ENCODE results near the gene DENND1A. TPM values are rescaled to one million over a fixed set of nuclear protein-coding genes. Genes with fewer than 3 reads are reported as not detected.
"Not testable (repeated sequence)": the region's sequence is repeated elsewhere in the genome, so short reads cannot be mapped to it uniquely, and the experiment has no call there.

Gene DENND1A
- total and polyA plus RNA-seq, 5 experiments from 2014 or later, result 2.6 to 14.3 (median 5.3) TPM

DNA sequence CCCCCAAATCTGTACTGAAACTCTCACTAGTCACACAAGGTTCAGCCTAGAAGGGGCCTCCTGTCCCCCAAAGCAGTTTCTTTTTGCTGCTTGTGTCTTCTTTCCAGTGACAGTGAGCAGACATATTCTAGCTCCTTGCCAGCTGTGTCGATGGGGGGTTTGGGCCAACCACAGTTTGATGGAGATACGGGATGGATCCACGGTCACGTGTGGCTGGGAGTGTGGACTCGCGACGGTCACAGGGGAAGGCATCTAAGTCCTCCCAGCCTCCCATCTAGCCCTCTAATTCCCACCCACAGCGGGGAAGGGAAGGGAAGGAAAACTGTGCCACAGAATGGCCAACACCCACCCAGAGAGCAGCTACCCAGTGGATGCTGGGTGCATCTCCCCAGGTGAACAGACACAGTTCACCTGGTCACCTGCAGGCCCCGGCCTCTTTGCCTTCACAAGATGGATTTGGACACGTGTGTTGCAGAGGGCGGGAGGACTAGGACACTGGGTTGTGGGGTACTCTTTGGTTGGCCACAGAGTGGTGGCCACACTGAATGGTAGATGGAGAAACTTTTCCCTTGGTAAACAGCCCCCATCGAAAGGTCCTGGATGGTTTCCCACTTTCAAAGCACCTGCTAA is 519.5 kb downstream of the DENND1A start:
- H3K27me3 Mint-ChIP-seq, result no peaks in the 10 kb centered on the region
- DNase-seq, result no peak
- no peaks in the 10 kb centered on the region for H3K9me3 Mint-ChIP-seq
- no peak for ATAC-seq
- no peak overlapping the region for H3K4me3 Mint-ChIP-seq
- no peak overlapping the region for H3K27ac Mint-ChIP-seq
- H3K36me3 Mint-ChIP-seq, result peaks cover 0 to 9% (median 0%) of the 10 kb centered on the region in 3 donors
- peaks cover 9 to 17% (median 13%) of the 10 kb centered on the region in 4 donors for H3K4me1 Mint-ChIP-seq
- POLR2A ChIA-PET, result no interaction called here

DNA sequence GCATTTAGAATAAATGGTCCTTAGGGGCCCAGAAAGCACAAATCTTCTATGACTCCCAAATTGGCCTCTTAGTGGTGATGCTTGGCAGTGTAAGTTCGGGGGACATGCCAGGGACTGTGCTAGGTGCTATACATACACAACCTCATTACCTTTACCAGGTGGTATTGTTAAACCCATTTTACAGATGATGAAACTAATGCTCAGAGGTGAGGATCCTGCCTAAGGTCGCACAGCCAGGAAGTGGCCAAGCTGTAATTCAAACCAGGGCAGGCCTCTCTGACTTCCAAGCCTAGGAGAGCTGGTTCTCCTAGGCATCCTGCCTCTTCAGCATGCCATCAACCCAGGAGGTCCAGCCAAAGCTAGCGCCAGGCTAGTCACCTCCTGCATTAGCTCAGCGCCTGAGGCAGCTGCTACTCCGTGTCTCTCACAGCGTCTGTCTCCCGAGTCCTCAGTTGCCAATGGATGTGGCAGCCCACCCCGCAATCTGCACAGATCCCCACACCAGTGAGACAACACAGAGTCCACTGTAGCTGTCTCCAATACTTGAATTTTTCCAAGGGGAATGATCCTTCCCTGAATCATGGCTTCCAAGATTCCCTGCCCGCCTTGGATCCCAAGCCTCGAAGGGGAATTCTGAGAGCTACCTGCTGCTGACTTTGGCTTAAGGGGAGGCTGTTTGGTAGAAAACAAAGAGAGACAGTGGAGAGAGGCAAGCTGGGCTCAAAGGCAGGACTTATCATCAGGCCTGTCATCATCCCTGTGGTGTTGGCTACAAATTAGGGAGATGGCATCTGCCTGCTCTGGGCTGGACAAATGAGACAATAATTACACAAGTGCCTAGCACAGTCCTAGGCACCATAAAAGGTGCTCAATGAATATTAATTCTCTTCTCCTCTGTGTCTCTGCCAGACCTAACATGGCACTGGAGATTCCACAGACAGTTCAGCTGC is 521.3 kb downstream of the DENND1A start:
- Mint-ChIP-seq H3K36me3 (peaks cover 0 to 5% (median 0%) of the 10 kb centered on the region in 3 donors), H3K27me3 (no peaks in the 10 kb centered on the region), H3K4me1 (peaks cover 9 to 17% (median 11%) of the 10 kb centered on the region in 4 donors), H3K4me3 (no peak overlapping the region), H3K27ac (peak overlapping the region in 2 of 10 donors; percentile 49 to 67), H3K9me3 (no peaks in the 10 kb centered on the region)
- ATAC-seq (no peak), DNase-seq (no peak)
- POLR2A ChIA-PET, result no interaction called here

DNA sequence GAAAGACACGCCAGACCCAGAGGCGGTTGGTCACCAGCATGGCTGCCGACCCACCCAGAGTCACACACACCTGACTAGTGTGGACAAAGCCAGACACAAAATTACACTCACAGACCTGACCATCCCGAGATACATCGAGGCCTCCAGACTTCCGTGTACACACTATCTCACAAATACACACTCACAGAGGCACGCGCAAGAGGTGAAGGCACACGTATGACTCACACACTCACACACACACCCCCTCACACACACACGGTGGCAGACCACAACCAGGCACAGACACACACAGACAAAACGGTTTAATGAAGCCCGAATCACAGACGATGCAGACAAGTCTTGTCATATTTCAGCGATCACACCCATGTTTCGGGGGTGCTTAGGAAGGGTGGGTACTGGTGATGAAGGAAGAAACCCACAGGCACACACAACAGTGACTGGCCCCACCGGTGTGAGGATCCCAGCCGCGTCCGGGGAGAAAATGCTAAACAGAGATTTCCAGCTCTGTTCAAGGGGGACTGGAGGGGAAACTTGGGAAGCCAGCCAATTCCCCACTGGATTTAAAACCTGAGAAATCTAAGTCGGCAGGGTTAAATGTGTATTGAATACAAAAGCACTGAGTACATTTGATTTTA is 522.6 kb downstream of the DENND1A start:
- POLR2A ChIA-PET, result no interaction called here
- no peak for DNase-seq
- Mint-ChIP-seq H3K4me1 (peaks cover 9 to 17% (median 11%) of the 10 kb centered on the region in 4 donors), H3K27ac (peak overlapping the region in 1 of 10 donors; percentile 2), H3K36me3 (peaks cover 0 to 5% (median 0%) of the 10 kb centered on the region in 3 donors), H3K4me3 (no peak overlapping the region), H3K9me3 (no peaks in the 10 kb centered on the region), H3K27me3 (no peaks in the 10 kb centered on the region)
- no peak for ATAC-seq

DNA sequence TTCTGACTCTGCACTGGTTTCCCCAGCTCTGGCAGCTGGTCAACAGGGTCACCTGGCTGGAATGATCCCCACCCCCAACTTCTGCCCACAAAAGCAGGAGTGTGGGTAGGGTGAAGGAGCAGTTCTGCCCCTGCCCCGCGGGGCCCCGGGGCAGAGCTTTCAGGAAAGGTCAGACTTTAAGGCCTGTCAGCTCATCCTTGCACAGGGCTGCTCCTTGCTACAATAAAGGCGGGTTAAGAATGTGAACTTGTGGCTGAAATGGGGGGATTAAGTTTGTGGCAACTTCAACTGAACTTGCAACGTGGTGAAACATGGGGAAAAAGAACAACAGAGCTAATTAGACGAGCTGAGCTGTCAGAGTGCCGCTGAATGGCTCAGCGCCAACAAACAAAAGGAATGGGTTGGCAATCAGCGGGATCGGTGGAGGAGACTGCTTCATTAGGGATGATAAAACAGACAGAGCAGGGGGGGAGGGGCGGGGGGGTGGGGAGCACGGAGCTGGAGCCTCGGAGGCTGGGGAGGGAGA is 523.2 kb downstream of the DENND1A start:
- H3K4me3 Mint-ChIP-seq, result no peak overlapping the region
- peak overlapping the region in 6 of 10 donors; percentile 37 to 75 (median 60) for H3K27ac Mint-ChIP-seq
- H3K4me1 Mint-ChIP-seq, result peaks cover 9 to 17% (median 11%) of the 10 kb centered on the region in 4 donors
- H3K27me3 Mint-ChIP-seq, result no peaks in the 10 kb centered on the region
- no peaks in the 10 kb centered on the region for H3K9me3 Mint-ChIP-seq
- no peaks in the 10 kb centered on the region for H3K36me3 Mint-ChIP-seq
- ATAC-seq (no peak), DNase-seq (no peak)
- POLR2A ChIA-PET, result no interaction called here

DNA sequence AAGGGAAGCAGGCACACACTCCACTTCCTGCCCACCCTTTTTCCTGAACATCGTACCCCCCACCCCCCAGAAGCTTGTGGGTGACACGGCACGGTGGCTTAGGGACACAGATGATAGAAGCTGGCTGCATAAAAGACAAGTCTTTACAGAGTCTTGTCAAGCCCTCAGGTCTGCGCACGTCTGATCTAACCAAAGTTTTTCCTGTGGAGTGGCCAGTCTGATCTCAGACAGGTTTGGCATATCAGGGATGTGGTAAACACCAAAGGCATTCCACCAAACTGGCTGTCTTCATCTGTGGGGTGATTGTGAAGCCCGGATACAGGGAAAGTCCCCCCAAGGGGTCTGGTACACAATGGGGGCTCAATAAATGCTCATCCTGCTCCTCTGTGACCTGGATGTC is 523.9 kb downstream of the DENND1A start:
- POLR2A ChIA-PET, result interaction anchor here (0.6 kb wide), 1 partner anchor 31 kb away, joined by 4 read pairs; no protein-coding TSS in a partner anchor
- H3K9me3 Mint-ChIP-seq, result no peaks in the 10 kb centered on the region
- H3K27me3 Mint-ChIP-seq, result no peaks in the 10 kb centered on the region
- no peak for DNase-seq
- no peaks in the 10 kb centered on the region for H3K36me3 Mint-ChIP-seq
- peaks cover 9 to 17% (median 11%) of the 10 kb centered on the region in 4 donors for H3K4me1 Mint-ChIP-seq
- peak overlapping the region in 6 of 10 donors; percentile 38 to 75 (median 58) for H3K27ac Mint-ChIP-seq
- no peak for ATAC-seq
- no peak overlapping the region for H3K4me3 Mint-ChIP-seq

DNA sequence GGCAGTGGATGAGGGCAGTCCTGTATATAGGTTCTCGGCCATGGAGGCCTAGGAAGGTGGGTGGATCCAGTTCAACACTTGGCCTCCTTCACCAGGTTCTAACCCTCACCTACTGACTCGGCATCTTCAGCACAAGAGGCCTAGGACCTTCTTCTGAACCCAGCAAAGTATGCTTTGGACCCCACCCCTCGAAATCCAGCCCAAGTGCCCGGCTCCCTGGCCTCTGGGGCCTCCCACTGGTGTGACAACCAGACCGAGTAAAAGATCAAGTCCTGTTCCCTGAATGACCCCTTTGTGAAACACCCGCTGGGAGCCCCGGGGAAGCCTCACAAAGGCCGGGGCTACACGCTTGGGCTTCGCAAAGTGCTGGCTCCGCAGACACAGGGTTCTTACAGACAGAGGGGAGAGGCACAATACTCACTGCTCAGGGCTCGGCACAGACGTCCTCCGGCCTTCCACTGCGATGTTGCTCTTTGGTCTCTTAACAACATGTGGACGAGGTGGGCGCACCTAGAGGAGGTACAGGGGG is 526.9 kb downstream of the DENND1A start:
- Mint-ChIP-seq H3K27me3 (no peaks in the 10 kb centered on the region), H3K4me3 (no peak overlapping the region), H3K4me1 (peaks cover 9 to 17% (median 10%) of the 10 kb centered on the region in 4 donors), H3K36me3 (no peaks in the 10 kb centered on the region), H3K27ac (peak overlapping the region in 3 of 10 donors; percentile 29 to 44 (median 41)), H3K9me3 (no peaks in the 10 kb centered on the region)
- POLR2A ChIA-PET, result no interaction called here
- ATAC-seq (no peak), DNase-seq (no peak)

DNA sequence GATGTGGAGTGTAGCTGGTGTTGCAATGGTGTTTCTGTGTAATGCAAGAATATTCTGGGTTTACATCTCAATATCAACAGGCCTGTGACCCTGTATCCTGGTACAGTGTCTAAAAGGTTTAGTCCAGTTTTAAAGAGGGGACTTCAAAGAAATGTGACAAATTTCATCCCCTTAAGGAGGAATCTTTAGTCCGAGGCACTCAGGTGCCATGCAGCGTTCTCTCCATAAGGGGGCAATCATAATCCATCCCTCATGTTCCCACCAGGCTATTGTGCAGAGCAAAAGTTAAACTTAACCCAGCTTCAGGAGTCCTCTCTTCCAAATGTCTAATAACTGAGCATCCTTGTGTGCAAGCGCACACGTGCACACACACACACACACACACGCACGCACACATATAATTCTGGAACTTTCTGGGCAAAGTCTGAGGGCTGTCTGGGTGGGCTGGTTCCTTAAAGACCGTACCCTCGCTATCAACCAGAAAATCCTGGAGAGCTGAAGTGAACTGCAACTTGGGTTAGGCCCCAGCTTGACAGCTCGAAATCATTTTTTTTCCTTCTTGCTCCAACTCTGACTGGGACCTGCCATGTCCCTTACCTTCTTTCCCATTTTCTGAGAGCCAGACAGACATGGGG is 527.9 kb downstream of the DENND1A start:
- peaks cover 6 to 11% (median 9%) of the 10 kb centered on the region in 4 donors for H3K4me1 Mint-ChIP-seq
- no peak overlapping the region for H3K27ac Mint-ChIP-seq
- H3K9me3 Mint-ChIP-seq, result no peaks in the 10 kb centered on the region
- POLR2A ChIA-PET, result no interaction called here
- peaks cover 0 to 2% (median 0%) of the 10 kb centered on the region in 3 donors for H3K36me3 Mint-ChIP-seq
- ATAC-seq (no peak), DNase-seq (peak in 2 of 10 donors; percentile 12 to 15)
- H3K27me3 Mint-ChIP-seq, result no peaks in the 10 kb centered on the region
- H3K4me3 Mint-ChIP-seq, result no peak overlapping the region

DNA sequence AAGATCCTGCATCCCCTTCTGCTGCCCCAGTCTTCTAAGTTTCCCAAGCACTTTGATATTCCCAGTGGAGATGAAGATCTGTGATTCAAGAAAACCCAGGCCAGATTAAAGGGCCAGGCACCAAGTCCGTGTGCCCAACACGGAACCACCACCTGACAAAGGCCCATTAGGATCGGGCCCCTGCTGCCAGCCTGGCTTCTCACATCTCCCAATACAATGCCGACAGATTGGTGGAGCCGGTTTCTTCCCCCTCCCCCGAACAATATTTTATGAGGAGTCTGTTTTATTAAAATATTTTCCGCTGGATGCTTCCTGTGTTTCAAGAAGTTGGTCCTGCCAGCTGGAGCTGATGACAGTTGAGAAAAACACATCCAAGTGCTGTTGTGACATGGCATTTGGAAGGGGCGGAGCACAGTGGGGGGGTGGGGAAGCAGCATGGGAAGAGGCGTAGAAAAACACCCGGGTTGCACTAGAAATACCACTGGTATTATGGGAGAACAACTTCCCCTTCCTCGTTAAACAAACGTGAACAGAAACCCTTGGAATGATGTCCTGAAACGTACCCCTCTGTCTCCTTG is 528.9 kb downstream of the DENND1A start:
- Mint-ChIP-seq H3K4me1 (peaks cover 0 to under 1% (median under 1%) of the 10 kb centered on the region in 4 donors), H3K27me3 (no peaks in the 10 kb centered on the region), H3K36me3 (peaks cover 0 to 2% (median 0%) of the 10 kb centered on the region in 3 donors), H3K27ac (peak overlapping the region in 2 of 10 donors; percentile 28 to 40), H3K9me3 (no peaks in the 10 kb centered on the region), H3K4me3 (no peak overlapping the region)
- POLR2A ChIA-PET, result no interaction called here
- DNase-seq, result no peak
- ATAC-seq, result no peak

DNA sequence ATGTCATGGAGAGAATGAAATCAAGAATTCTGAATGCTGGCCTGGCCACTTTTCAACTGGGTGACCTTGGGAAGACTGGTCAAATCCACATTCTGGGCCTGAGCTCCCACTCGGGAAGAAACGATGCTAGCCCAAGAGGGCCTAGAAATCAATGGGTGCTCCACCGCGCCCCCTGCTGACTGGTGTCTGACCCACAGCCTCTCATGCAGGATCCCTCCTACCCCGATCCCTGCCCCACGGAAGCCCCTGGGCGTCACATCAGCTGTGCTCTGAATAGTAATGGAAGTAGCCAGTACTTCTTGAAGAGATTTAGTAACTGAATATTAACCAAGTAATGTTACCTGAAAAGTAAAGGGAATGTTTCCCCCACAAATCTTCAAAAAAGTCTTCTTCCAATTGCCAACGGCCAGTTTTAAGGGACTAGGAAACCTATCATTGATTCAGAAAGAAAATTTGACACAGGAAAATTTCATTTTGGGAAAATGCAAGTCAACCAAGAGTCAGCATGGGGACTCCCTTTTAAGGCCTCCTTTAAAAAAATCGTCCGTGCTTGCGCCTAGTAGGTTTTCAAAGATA is 530.0 kb downstream of the DENND1A start:
- H3K4me3 Mint-ChIP-seq, result no peak overlapping the region
- no peak for ATAC-seq
- peak overlapping the region in 1 of 10 donors; percentile 69 for H3K27ac Mint-ChIP-seq
- no peaks in the 10 kb centered on the region for H3K9me3 Mint-ChIP-seq
- DNase-seq, result no peak
- POLR2A ChIA-PET, result no interaction called here
- H3K36me3 Mint-ChIP-seq, result peaks cover 0 to 4% (median under 1%) of the 10 kb centered on the region in 3 donors
- no peaks in the 10 kb centered on the region for H3K27me3 Mint-ChIP-seq
- H3K4me1 Mint-ChIP-seq, result peaks cover 0 to under 1% (median 0%) of the 10 kb centered on the region in 4 donors

DNA sequence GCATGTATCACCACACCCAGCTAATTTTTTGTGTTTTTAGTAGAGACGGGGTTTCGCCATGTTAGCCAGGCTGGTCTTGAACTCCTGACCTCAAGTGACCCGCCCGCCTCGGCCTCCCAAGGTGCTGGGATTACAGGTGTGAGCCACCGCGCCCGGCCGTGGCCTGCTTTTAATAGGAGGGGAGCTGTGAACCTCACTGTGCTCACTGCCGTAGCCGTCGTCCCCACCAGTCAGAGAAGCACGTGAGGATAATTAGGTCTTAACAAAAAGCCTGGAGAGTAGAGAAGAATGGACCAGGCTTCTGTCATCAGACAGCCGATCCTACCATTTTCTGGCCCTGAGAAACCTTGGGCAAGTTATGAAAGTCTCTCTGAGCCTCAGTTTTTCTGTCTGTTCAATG is 531.0 kb downstream of the DENND1A start:
- H3K9me3 Mint-ChIP-seq, H3K4me3 Mint-ChIP-seq, DNase-seq, H3K27ac Mint-ChIP-seq, POLR2A ChIA-PET, H3K4me1 Mint-ChIP-seq, H3K36me3 Mint-ChIP-seq, H3K27me3 Mint-ChIP-seq, ATAC-seq: not testable (repeated sequence)

DNA sequence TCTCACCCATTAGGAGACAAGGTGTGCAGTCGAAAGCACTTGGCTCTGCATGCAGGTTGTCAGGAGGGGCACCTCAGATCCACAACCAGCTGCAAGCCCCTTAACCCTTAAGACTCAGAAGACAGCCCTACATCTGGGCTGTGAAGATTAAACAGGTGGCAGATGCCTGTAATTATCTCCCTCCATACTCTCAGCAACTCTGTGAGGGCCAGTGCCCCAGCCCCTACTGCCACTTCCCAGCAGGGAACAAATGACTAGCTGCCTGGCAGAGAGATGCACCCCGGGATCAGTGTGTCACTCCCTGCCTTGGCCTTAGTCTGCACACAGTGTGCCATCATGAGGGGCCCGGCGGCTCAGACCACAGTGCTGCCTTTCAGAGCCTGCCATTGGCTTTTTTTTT is 532.0 kb downstream of the DENND1A start:
- no peak for ATAC-seq

More for the DNA sequence above, 532.0 kb downstream of the DENND1A start:
- Mint-ChIP-seq H3K27me3 (no peaks in the 10 kb centered on the region), H3K9me3 (peaks cover 0 to 5% (median 0%) of the 10 kb centered on the region in 9 donors), H3K4me1 (peaks cover 0 to 2% (median 0%) of the 10 kb centered on the region in 4 donors), H3K4me3 (no peak overlapping the region), H3K27ac (no peak overlapping the region), H3K36me3 (peaks cover 0 to 6% (median 5%) of the 10 kb centered on the region in 3 donors)
- no peak for DNase-seq
- POLR2A ChIA-PET, result no interaction called here
